A549 (cell line): ENCODE measurements around the gene FUOM. TPM values are rescaled to one million over a fixed set of nuclear protein-coding genes. Genes with fewer than 3 reads are reported as not detected.

Experiments used
- ATAC-seq, 2 experiments: fragments of 200-7000 bp in 1 of 2; fragments of >200 bp in 1 of 2; cut with Nextera tagmentation in 1 of 2; cut with Tn5 transposase in 1 of 2; 3 replicates each; pipeline versions ENCODE4 v1.8.0 to v1.9.1; 2018 to 2020; ENCODE audit warnings: mild to moderate bottlenecking in 1 of 2, moderate library complexity in 1 of 2
- CTCF ChIA-PET: fragments of 300-600 bp; sonication (Branson Sonifier 250); formaldehyde crosslinking; extraction: SDS; loops from one replicate; lab custom pipeline; 2021; ENCODE audit warnings: antibody characterized with exemption, inconsistent platforms; lab: Yijun Ruan, JAX
- POLR2A ChIA-PET: fragments of 350-600 bp; formaldehyde crosslinking; extraction: SDS; loops from one replicate; lab custom pipeline; 2021; ENCODE audit warnings: antibody characterized with exemption, inconsistent platforms; lab: Yijun Ruan, JAX
- DNase-seq, 2 experiments: peaks; one replicate each; pipeline versions ENCODE4 v3.0.0 to v3.0.0-alpha.2; 2011 to 2016; ENCODE audit warnings: low read depth in 1 of 2, low spot score in 1 of 2
- FAIRE-seq: peaks from 2 replicates; lab custom pipeline; 2011; peaks lifted over from hg19 to GRCh38; lab: Jason Lieb, UNC
- H3K27ac ChIP-seq, 2 experiments: fragments of >200 bp; sonication (Bioruptor Twin); formaldehyde crosslinking; 3 replicates each; pipeline ENCODE4 v1.5.1; 2016 to 2017
- H3K4me1 ChIP-seq: fragments of >200 bp; sonication (Bioruptor Twin); formaldehyde crosslinking; 3 replicates; pipeline ENCODE4 v1.6.1; 2016
- H3K4me2 ChIP-seq: fragments of >200 bp; sonication (Bioruptor Twin); formaldehyde crosslinking; 3 replicates; pipeline ENCODE4 v1.6.1; 2016
- H3K4me3 ChIP-seq: fragments of >200 bp; sonication (Bioruptor Twin); formaldehyde crosslinking; 3 replicates; pipeline ENCODE4 v1.5.1; 2016
- H3K9me3 ChIP-seq: fragments of >200 bp; sonication (Bioruptor Twin); formaldehyde crosslinking; 3 replicates; pipeline ENCODE4 v1.6.1; 2016
- CEBPB ChIP-seq, 2 experiments: fragments of >200 bp in 1 of 2; sonication (Bioruptor Twin) in 1 of 2; formaldehyde crosslinking in 1 of 2; IDR thresholded peaks; 2 replicates each; pipeline ENCODE4 v1.6.1; 2012 to 2016
- EP300 ChIP-seq, 2 experiments: fragments of >200 bp; sonication (Bioruptor Twin); formaldehyde crosslinking; IDR thresholded peaks; 2 replicates in 1 of 2; 3 replicates in 1 of 2; pipeline ENCODE4 v1.6.1; 2016 to 2017
- FOXS1 ChIP-seq: fragments of 250-450 bp; sonication (Bioruptor Pico); IDR thresholded peaks from 2 replicates; pipeline ENCODE4 v1.5.0; 2020; ENCODE audit warnings: mild to moderate bottlenecking, moderate library complexity
- GATA3 ChIP-seq: IDR thresholded peaks from 2 replicates; pipeline ENCODE4 v1.6.1; 2012; ENCODE audit warnings: borderline replicate concordance
- KDM5A ChIP-seq: fragments of 200-600 bp; sonication (generic); IDR thresholded peaks from 2 replicates; pipeline ENCODE4 v1.6.1; 2016; ENCODE audit warnings: antibody characterized with exemption, mild to moderate bottlenecking
- MAFK ChIP-seq: fragments of 450-650 bp; IDR thresholded peaks from 2 replicates; pipeline ENCODE4 v1.6.1; 2014; ENCODE audit not compliant: partially characterized antibody
- MYC ChIP-seq: IDR thresholded peaks from 2 replicates; pipeline ENCODE4 v1.6.1; 2012; ENCODE audit warnings: mild to moderate bottlenecking, inconsistent platforms, low read length, improper control_type of control experiment, borderline replicate concordance
- NPAS2 ChIP-seq: fragments of 250-450 bp; sonication (Bioruptor Pico); IDR thresholded peaks from 2 replicates; pipeline ENCODE4 v1.8.0; 2022; ENCODE audit warnings: mild to moderate bottlenecking, moderate library complexity, borderline replicate concordance
- POLR2AphosphoS2 ChIP-seq: conservative IDR thresholded peaks from 2 replicates; pipeline ENCODE4 v1.6.1; 2012; ENCODE audit warnings: low read length, improper control_type of control experiment, inconsistent platforms
- RARB ChIP-seq: fragments of 250-450 bp; sonication (Bioruptor Pico); IDR thresholded peaks from 2 replicates; pipeline ENCODE4 v1.8.0; 2021; ENCODE audit warnings: mild to moderate bottlenecking, moderate library complexity
- RCOR1 ChIP-seq: fragments of 150-350 bp; IDR thresholded peaks from 2 replicates; pipeline ENCODE4 v1.6.1; 2014; ENCODE audit warnings: antibody characterized with exemption, low read length, low read depth
- RNF2 ChIP-seq: fragments of 200-600 bp; sonication (generic); IDR thresholded peaks from 2 replicates; pipeline ENCODE4 v1.6.1; 2016; ENCODE audit warnings: low read depth, mild to moderate bottlenecking, antibody characterized with exemption, moderate library complexity, borderline replicate concordance
- TFCP2L1 ChIP-seq: fragments of 250-450 bp; sonication (Bioruptor Pico); IDR thresholded peaks from 2 replicates; pipeline ENCODE4 v1.5.0; 2021; ENCODE audit warnings: mild to moderate bottlenecking
- TP53 ChIP-seq: fragments of 250-450 bp; sonication (Bioruptor Pico); IDR thresholded peaks from 2 replicates; pipeline ENCODE4 v1.5.0; 2021; ENCODE audit warnings: mild to moderate bottlenecking, moderate library complexity
- ZC3H11A ChIP-seq: fragments of 450-650 bp; IDR thresholded peaks from 2 replicates; pipeline ENCODE4 v1.6.1; 2014; ENCODE audit warnings: antibody characterized with exemption, mild to moderate bottlenecking
- ZFP36 ChIP-seq: fragments of 450-650 bp; IDR thresholded peaks from 2 replicates; pipeline ENCODE4 v1.6.1; 2014; ENCODE audit warnings: borderline replicate concordance; ENCODE audit not compliant: partially characterized antibody
- ZNF302 ChIP-seq: fragments of 250-450 bp; sonication (Bioruptor Pico); IDR thresholded peaks from 2 replicates; pipeline ENCODE4 v1.9.0; 2021; ENCODE audit warnings: inconsistent platforms, mild to moderate bottlenecking, moderate library complexity
- ZSCAN20 ChIP-seq: fragments of 250-450 bp; sonication (Bioruptor Pico); IDR thresholded peaks from 2 replicates; pipeline ENCODE4 v1.8.0; 2022; ENCODE audit warnings: mild to moderate bottlenecking, moderate library complexity
- WGBS: methylation state at CpG from one replicate; pipeline ENCODE4 v1.1.6; 2017; ENCODE audit errors: missing lambda C conversion rate; 5-methylcytosine and 5-hydroxymethylcytosine counted together
- polyA plus RNA-seq, 4 experiments: library from polyadenylated mRNA; depleted of rRNA in 3 of 4; stranded (reverse); fragments of >200 nt; fragmentation: RNase III in 1 of 4; extraction: RNeasy Plus Mini Kit Qiagen cat#74134 plus additional on column Dnase treatment in 1 of 4; gene quantifications; 2 replicates in 3 of 4; 3 replicates in 1 of 4; pipeline ENCODE4 v1.2.3, GENCODE V29; 2011 to 2017
- TF ChIP-seq, protein P1 (sequence below): IDR thresholded peaks from 2 replicates; pipeline ENCODE4 v1.6.1; 2012
- TF ChIP-seq, protein P2 (sequence below): fragments of 150-350 bp; IDR thresholded peaks from 2 replicates; pipeline ENCODE4 v1.6.1; 2014; ENCODE audit warnings: low read depth, mild to moderate bottlenecking, low read length
- TF ChIP-seq, protein P3 (sequence below): fragments of >200 bp; sonication (Bioruptor Twin); formaldehyde crosslinking; IDR thresholded peaks from 3 replicates; pipeline ENCODE4 v1.5.1; 2016

The FUOM gene
- polyA plus RNA-seq, 2 of the 4 experiments (the other 2 are of a cell fraction), result 6.8 to 8.1 TPM

DNA sequence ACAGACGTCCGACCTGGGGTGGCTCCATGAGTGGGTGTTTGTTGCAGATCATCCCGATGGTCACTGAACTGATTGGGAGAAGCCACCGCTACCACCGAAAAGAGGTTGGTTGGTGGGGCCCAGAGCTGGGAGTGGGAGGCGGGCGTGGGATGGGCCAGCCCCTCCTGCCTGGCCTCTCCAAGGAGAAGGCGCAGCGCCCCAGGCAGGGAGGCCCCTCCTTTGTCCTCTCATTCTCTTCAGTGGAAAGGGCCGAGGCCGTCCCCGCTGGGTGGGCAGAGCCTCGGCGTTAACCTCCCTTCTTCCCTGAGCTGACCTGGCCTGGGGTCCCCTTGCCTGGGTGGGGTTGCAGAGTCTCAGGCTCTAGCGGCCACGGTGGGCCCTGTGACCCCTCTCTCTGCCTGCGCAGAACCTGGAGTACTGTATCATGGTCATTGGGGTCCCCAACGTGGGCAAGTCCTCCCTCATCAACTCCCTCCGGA, 41.3 kb upstream of the FUOM start (continued):
- no peak for TF ChIP-seq ZFP36
- TF ChIP-seq, protein P1, sequence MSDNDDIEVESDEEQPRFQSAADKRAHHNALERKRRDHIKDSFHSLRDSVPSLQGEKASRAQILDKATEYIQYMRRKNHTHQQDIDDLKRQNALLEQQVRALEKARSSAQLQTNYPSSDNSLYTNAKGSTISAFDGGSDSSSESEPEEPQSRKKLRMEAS, result no peak
- TF ChIP-seq TFCP2L1 (CRISPR knock-in tag), result no peak
- TF ChIP-seq RARB (CRISPR knock-in tag), result no peak
- no peak for TF ChIP-seq ZC3H11A

DNA sequence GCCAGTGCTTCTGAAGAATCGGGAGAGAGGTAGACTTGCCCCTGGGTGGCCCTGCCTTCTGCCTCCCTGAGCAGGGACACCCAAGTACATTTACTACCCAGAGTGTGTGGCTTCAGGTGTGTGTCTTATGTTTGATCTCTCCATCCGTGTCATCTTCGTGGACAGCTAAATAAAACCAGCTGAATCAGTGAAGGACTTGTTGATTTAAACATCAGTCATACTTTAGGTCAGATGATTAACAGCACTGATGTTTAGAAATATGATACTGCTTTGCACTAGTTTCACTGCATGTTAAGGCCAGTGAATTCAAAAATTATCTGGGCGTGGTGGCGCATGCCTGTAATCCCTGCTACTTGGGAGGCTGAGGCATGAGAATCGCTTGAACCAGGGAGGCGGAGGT, 40.1 kb upstream of the FUOM start:
- TF ChIP-seq FOXS1 (CRISPR knock-in tag) (no peak), GATA3 (no peak), CEBPB (IDR thresholded peaks at IDR 0.05) (no peak), TP53 (CRISPR knock-in tag) (no peak), MAFK (no peak), RCOR1 (no peak), ZNF302 (no peak), ZSCAN20 (CRISPR knock-in tag) (no peak), POLR2AphosphoS2 (no peak), EP300 (IDR thresholded peaks at IDR 0.05) (no peak), KDM5A (no peak), ZFP36 (no peak)
- TF ChIP-seq, protein P1, result no peak
- TF ChIP-seq, all 56 proteins: peak for 0
- CTCF ChIA-PET, result interaction anchor here (1.1 kb wide), 1 partner anchor 69 kb away, joined by 3 read pairs; no protein-coding TSS in a partner anchor
- Histone ChIP-seq H3K4me3 (no peak overlapping the region), H3K4me2 (no peak overlapping the region), H3K4me1 (peaks cover 10% of the 10 kb centered on the region; the same call in 2 of the 3 replicates), H3K9me3 (no peaks in the 10 kb centered on the region), H3K27ac (no peak overlapping the region)
- ATAC-seq, result no peak
- POLR2A ChIA-PET, result no interaction called here
- 96% methylated on average over 7 of the region's 7 CpGs for WGBS
- DNase-seq, result no peak
- FAIRE-seq, result no peak

DNA sequence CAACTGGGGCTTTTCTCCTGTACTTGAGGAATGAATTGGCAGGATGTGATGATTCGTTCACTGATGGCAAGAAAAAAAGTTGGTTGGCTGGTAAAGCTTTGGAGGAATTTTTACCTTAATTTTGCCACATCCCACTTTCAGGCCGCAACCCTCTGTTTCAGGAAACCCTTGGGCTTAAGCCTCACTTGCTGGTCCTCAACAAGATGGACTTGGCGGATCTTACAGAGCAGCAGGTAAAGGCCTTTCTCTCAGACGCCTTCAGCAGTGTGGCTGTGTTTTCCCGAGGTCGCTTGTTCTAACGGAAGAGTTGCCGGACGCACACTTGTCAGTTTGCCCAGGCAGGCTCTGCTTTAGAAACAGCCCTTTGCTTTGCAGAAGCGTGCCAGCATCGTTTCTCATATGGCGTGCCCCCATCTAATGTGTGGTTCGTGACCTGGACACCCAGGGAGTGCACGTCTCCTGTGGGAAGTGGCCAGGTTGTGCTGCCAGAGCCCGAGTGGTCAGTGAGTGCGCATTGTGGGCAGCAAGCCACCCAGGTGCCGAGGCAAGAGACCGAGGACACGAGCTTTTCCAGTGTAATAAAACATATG, 38.3 kb upstream of the FUOM start:
- Histone ChIP-seq H3K27ac (no peak overlapping the region), H3K4me3 (no peak overlapping the region), H3K9me3 (no peaks in the 10 kb centered on the region), H3K4me1 (peaks cover 10% of the 10 kb centered on the region; the same call in 2 of the 3 replicates), H3K4me2 (no peak overlapping the region)
- ChIA-PET POLR2A (no interaction called here), CTCF (interaction anchor here (1.1 kb wide), 1 partner anchor 66 kb away, joined by 7 read pairs; no protein-coding TSS in a partner anchor)
- 94% methylated on average over 19 of the region's 19 CpGs for WGBS
- TF ChIP-seq RNF2, result no peak
- no peak for TF ChIP-seq TFCP2L1 (CRISPR knock-in tag)
- no peak for TF ChIP-seq FOXS1 (CRISPR knock-in tag)
- no peak for TF ChIP-seq RARB (CRISPR knock-in tag)
- TF ChIP-seq MYC, result no peak
- TF ChIP-seq RCOR1, result no peak
- TF ChIP-seq, protein P2, sequence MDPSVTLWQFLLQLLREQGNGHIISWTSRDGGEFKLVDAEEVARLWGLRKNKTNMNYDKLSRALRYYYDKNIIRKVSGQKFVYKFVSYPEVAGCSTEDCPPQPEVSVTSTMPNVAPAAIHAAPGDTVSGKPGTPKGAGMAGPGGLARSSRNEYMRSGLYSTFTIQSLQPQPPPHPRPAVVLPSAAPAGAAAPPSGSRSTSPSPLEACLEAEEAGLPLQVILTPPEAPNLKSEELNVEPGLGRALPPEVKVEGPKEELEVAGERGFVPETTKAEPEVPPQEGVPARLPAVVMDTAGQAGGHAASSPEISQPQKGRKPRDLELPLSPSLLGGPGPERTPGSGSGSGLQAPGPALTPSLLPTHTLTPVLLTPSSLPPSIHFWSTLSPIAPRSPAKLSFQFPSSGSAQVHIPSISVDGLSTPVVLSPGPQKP, result no peak
- TF ChIP-seq, protein P3, sequence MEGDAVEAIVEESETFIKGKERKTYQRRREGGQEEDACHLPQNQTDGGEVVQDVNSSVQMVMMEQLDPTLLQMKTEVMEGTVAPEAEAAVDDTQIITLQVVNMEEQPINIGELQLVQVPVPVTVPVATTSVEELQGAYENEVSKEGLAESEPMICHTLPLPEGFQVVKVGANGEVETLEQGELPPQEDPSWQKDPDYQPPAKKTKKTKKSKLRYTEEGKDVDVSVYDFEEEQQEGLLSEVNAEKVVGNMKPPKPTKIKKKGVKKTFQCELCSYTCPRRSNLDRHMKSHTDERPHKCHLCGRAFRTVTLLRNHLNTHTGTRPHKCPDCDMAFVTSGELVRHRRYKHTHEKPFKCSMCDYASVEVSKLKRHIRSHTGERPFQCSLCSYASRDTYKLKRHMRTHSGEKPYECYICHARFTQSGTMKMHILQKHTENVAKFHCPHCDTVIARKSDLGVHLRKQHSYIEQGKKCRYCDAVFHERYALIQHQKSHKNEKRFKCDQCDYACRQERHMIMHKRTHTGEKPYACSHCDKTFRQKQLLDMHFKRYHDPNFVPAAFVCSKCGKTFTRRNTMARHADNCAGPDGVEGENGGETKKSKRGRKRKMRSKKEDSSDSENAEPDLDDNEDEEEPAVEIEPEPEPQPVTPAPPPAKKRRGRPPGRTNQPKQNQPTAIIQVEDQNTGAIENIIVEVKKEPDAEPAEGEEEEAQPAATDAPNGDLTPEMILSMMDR, result no peak
- TF ChIP-seq, protein P1, result no peak
- TF ChIP-seq NPAS2 (CRISPR knock-in tag), result no peak
- DNase-seq (no peak), ATAC-seq (no peak), FAIRE-seq (no peak)
